HG03378 (cell line): Measurements from ENCODE around the gene ZNF93.
"Not testable (repeated sequence)": the region's sequence is repeated elsewhere in the genome, so short reads cannot be mapped to it uniquely, and the experiment has no call there.

ENCODE experiments used
- ATAC-seq: cut with Tn5 transposase; IDR thresholded peaks from one replicate; pipeline ENCODE4 v1.9.1; 2021; ENCODE audit warnings: mild to moderate bottlenecking, moderate library complexity; ENCODE audit not compliant: unreplicated experiment

Gene ZNF93

GRCh38 chr19:19937403-19937802 lies 36.7 kb downstream of the ZNF93 start:
- ATAC-seq = no peak

DNA sequence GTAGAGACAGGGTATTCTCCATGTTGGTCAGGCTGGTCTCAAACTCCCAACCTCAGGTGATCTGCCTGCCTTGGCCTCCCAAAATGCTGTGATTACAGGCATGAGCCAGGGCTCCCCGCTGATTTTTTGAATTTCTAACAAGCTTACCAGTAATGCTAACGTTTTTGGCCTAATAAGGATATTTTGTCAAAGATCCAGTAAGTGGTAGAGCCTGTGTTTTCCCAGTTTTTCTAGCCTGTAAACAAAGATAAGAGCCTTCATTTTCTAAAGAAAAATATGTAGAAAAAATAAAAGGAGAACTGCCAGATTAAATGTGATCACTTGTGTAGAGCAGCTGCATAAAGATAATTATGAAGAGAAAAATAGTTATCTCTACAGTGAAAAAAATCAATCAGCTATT lies 37.7 kb downstream of the ZNF93 start:
- no peak for ATAC-seq

GRCh38 chr19:19943848-19944582 lies 43.3 kb downstream of the ZNF93 start:
- no peak for ATAC-seq

- no peak for ATAC-seq
These were observed 43.8 kb downstream of the ZNF93 start for GRCh38 chr19:19944583-19944880.

- ATAC-seq = no peak
These were observed 45.5 kb downstream of the ZNF93 start for GRCh38 chr19:19946226-19946625.

DNA sequence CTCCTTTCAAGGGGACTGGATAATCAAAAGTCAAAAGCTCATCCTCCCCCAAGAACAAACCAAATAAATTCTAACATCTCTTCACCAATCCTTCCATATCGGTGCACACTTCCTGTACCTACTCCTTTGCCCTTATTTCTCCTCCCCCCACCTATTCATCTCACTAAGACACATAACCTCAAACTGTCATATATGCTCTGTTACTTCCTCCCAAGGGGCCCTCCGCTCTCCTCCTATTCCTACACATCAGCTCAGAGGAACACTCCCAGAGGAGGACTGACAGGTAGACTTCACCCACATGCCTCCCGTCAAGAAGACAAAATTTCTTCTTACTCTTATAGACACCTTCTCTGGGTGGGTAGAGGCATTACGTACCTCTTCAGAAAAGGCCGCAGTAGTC lies 48.1 kb downstream of the ZNF93 start:
- no peak for ATAC-seq

DNA sequence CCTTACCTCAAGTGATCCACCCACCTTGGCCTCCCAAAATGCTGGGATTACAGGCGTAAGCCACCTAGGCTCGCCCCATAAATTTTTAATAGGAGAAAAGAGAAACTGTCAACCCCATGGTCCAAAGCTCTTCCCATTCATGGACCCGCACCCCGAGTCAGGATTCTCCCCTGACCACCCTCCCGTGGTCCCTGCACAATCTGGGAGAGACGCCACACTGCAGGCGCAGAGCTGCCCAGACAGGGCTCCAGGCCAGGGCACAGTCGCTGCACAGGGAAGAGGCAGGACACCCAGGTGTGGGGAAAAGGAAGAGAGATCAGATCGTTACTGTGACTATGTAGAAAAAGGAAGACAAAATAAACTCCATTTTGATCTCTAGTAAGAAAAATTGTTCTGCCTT lies 54.5 kb downstream of the ZNF93 start:
- ATAC-seq = no peak

DNA sequence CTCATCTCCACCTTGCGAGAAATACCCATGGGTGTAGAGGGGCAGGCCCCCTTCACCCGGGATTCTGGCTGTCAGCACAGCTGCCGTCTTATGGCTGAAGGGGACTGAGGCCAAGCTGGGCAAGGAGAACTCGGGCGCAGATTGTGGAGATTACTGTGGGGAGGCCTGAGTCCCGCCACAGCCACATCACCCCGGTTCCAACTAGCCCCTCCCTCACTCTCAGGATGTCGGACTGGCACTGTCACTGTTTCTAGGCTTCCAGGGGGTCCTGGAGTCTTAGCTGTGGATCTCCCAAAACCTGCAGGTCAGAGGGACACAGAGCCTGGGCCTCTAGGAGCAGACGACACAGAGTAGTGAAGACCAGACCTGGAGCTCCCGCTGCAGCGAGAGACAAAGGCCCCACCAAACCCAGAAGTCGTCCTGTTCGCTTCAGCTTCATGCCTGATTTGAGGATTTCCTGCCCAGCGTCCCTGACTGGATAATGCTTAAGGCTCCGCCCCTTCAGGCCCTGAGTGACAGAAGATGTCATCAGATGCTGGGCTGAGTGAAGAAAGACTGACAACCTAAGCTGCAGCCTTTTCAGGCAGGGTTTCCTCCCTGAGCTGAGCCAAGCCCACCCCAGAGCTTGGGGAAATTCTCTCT lies 55.8 kb downstream of the ZNF93 start:
- ATAC-seq = no peak

DNA sequence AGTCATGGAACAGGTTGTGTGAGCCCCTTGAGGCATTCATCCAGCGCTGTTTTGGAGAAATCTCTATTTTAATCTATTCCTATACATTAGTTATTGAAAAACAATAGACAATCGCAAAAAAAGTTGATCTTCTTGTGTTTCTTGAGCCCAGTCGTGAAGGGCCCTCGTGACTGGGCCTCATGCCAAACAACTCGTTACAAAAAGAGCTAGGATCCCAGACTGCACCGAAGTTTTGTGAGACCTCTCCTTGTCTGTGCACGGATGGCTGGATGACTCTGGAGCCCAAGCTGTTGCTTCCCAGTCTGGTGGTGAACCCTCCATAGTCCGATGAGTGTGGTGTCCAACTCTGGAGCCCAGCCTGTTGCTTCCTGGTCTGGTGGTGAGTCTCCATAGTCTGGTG lies 57.0 kb downstream of the ZNF93 start:
- not testable (repeated sequence) for ATAC-seq

DNA sequence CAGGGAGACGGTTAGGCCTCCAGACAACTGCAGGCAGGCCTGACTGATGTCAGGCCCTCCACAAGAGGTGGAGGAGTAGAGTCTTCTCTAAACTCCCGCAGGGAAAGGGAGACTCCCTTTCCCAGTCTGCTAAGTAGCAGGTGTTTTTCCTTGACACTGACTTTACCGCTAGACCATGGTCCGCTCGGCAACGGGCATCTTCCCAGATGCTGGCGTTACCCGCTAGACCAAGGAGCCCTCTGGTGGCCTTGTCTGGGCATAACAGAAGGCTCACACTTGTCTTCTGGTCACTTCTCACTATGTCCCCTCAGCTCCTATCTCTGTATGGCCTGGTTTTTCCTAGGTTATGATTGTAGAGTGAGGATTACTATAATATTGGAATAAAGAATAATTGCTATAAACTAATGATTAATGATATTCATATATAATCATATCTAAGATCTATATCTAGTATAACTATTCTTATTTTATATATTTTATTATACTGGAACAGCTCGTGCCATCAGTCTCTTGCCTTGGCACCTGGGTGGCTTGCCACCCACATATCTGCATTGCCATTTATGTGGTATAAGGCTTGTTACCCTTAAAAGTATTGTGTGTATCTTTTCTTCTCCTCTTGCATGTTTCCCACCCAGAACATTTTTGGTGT lies 58.5 kb downstream of the ZNF93 start:
- not testable (repeated sequence) for ATAC-seq

DNA sequence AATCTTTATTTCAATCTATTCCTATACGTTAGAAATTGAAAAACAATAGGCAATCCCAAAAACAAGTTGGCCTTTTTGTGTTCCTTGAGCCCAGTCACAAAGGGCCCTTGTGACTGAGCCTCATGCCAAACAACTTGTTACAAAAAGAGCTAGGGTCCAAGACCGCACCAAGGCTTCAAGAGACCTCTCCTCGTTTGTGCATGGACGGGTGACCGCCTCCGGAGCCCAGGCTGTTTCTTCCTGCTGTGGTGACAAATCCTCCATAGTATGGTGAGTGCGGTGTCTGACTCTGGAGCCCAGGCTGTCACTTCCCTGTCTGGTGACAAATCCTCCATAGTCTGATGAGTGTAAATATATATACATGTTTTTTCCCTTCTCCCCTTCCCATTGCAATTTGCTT lies 63.7 kb downstream of the ZNF93 start:
- ATAC-seq = no peak

- not testable (repeated sequence) for ATAC-seq
These were observed 65.4 kb downstream of the ZNF93 start for GRCh38 chr19:19966126-19966525.

DNA sequence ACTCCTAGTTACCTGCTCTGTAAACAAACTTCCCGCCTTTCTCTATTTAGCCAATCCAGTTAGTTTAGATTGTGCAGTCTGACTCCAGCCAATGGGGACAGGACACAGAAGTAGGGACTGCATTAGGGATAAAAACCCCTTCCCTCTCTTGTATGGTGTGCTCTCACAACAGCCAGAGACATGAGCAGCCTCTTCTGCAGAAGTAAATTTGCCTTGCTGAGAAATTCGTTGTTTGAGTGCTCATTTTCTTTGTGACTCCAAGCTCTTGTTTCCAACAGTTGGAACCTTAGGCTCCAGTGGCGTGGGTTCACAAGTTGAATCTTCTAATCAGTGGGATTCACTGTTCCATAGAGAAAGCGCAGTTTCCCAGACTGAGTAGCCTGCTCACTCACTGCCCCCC lies 66.1 kb downstream of the ZNF93 start:
- no peak for ATAC-seq
